ENCODE results near the gene HRH3. TPM values are rescaled to one million over a fixed set of nuclear protein-coding genes. Genes with fewer than 3 reads are reported as not detected.

HRH3 gene
- total RNA-seq, 1 donor from 2014 or later: not detected

GRCh38 chr20:62211216-62211615 is 8.9 kb downstream of the HRH3 start:
- Histone ChIP-seq H3K27me3 (ENCODE audit: control insufficient read depth, insufficient read depth, low read length) (peaks cover 66% of the 10 kb centered on the region), H3K36me3 (ENCODE audit: control insufficient read depth, insufficient read depth, low read length) (no peaks in the 10 kb centered on the region), H3K4me3 (ENCODE audit: low read depth, low read length) (no peak overlapping the region)
- no peak for TF ChIP-seq CTCF (IDR thresholded peaks at IDR 0.05; ENCODE audit: insufficient read depth, low read length, poor library complexity, severe bottlenecking)
- no peak for DNase-seq (ENCODE audit: low read depth)

GRCh38 chr20:62210496-62210855 is 9.6 kb downstream of the HRH3 start:
- Histone ChIP-seq H3K27me3 (ENCODE audit: control insufficient read depth, insufficient read depth, low read length) (peaks cover 59% of the 10 kb centered on the region), H3K4me3 (ENCODE audit: low read depth, low read length) (no peak overlapping the region), H3K36me3 (ENCODE audit: control insufficient read depth, insufficient read depth, low read length) (no peaks in the 10 kb centered on the region)
- TF ChIP-seq CTCF (IDR thresholded peaks at IDR 0.05; ENCODE audit: insufficient read depth, low read length, poor library complexity, severe bottlenecking): no peak
- no peak for DNase-seq (ENCODE audit: low read depth)

- Histone ChIP-seq H3K36me3 (ENCODE audit: control insufficient read depth, insufficient read depth, low read length) (no peaks in the 10 kb centered on the region), H3K4me3 (ENCODE audit: low read depth, low read length) (no peak overlapping the region), H3K27me3 (ENCODE audit: control insufficient read depth, insufficient read depth, low read length) (peaks cover 54% of the 10 kb centered on the region)
- no peak for TF ChIP-seq CTCF (IDR thresholded peaks at IDR 0.05; ENCODE audit: insufficient read depth, low read length, poor library complexity, severe bottlenecking)
- DNase-seq (ENCODE audit: low read depth): no peak
These were observed 10.1 kb downstream of the HRH3 start for GRCh38 chr20:62209850-62210495.

- H3K27me3 ChIP-seq (ENCODE audit: control insufficient read depth, insufficient read depth, low read length): peaks cover 45% of the 10 kb centered on the region
- H3K4me3 ChIP-seq (ENCODE audit: low read depth, low read length): no peak overlapping the region
- peak; percentile 31 for TF ChIP-seq CTCF (IDR thresholded peaks at IDR 0.05; ENCODE audit: insufficient read depth, low read length, poor library complexity, severe bottlenecking)
- no peaks in the 10 kb centered on the region for H3K36me3 ChIP-seq (ENCODE audit: control insufficient read depth, insufficient read depth, low read length)
- no peak for DNase-seq (ENCODE audit: low read depth)
These were observed 11.0 kb downstream of the HRH3 start for GRCh38 chr20:62208795-62209755.

GRCh38 chr20:62208061-62208794 is 11.8 kb downstream of the HRH3 start:
- no peaks in the 10 kb centered on the region for H3K36me3 ChIP-seq (ENCODE audit: control insufficient read depth, insufficient read depth, low read length)
- DNase-seq (ENCODE audit: low read depth): no peak
- no peak for TF ChIP-seq CTCF (IDR thresholded peaks at IDR 0.05; ENCODE audit: insufficient read depth, low read length, poor library complexity, severe bottlenecking)
- H3K4me3 ChIP-seq (ENCODE audit: low read depth, low read length): no peak overlapping the region
- peaks cover 41% of the 10 kb centered on the region for H3K27me3 ChIP-seq (ENCODE audit: control insufficient read depth, insufficient read depth, low read length)

Measured in kidney epithelial cell (primary cell).